ENCODE data around the gene DAPK1.

DNA sequence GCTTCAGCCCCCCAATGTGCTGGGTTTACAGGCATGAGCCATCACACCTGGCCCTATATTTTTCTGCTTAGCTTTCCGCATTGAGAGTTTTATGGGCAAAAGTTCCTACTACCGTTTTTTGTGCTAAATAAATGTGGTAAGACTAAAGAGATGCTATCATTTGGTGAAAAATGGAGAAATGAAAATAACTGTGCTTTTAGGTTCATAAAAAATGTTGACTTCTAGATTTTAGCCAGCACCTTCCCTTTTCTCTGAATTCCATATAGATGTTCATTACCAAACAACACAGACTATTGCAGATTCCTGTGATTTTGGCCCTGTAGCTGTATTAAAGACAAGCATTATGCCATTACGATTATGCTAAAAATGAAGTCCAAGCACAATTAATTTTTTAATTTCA lies 156.3 kb downstream of the DAPK1 start:
- TF ChIP-seq CTCF (IDR thresholded peaks at IDR 0.05; ENCODE audit: low read length) (no peak), EZH2 (optimal IDR thresholded peaks at IDR 0.05; ENCODE audit: low read depth, low read length) (no peak), EZH2phosphoT487 (IDR thresholded peaks at IDR 0.05; ENCODE audit: low read length) (no peak)
